PFSK-1 (cell line): ENCODE measurements around the gene FGF5.

ENCODE experiments used
- FOXP2 ChIP-seq: optimal IDR thresholded peaks from 2 replicates; pipeline ENCODE3; 2011; ENCODE audit warnings: borderline replicate concordance, control low read depth, inconsistent platforms; ENCODE audit not compliant: insufficient read depth; ENCODE audit errors: extremely low read length, extremely low read depth
- POLR2AphosphoS5 ChIP-seq: IDR thresholded peaks from 2 replicates; pipeline ENCODE4 v1.6.1; 2012; ENCODE audit warnings: low read depth, mild to moderate bottlenecking, control low read depth, low read length, moderate library complexity
- REST ChIP-seq, 2 experiments: IDR thresholded peaks; 2 replicates each; pipeline versions ENCODE4 v1.6.1 to v1.8.0; 2011 to 2012; ENCODE audit warnings: low read depth in 2 of 2, low read length in 2 of 2, control low read depth in 1 of 2, inconsistent platforms in 1 of 2, mild to moderate bottlenecking in 1 of 2, moderate library complexity in 1 of 2; ENCODE audit not compliant: insufficient read depth in 1 of 2
- SIN3A ChIP-seq: IDR thresholded peaks from 2 replicates; pipeline ENCODE4 v1.6.1; 2012; ENCODE audit warnings: mild to moderate bottlenecking, low read length, moderate library complexity, borderline replicate concordance; ENCODE audit not compliant: insufficient read depth
- TAF1 ChIP-seq: IDR thresholded peaks from 2 replicates; pipeline ENCODE4 v1.6.1; 2012; ENCODE audit warnings: low read length, control low read depth, borderline replicate concordance; ENCODE audit not compliant: insufficient read depth

- TF ChIP-seq POLR2AphosphoS5 (no peak), SIN3A (no peak), REST (IDR thresholded peaks at IDR 0.05; ENCODE audit: insufficient read depth in 1 of 2, low read depth in 2 of 2, low read length in 2 of 2) (no peak), TAF1 (no peak), FOXP2 (no peak)
These were observed 55.3 kb downstream of the FGF5 start for GRCh38 chr4:80321776-80322175.
